ENCODE data around the gene RNF121.
A peak's percentile ranks its signal among the peaks of the same experiment; 100 is the strongest.

Gene RNF121

DNA sequence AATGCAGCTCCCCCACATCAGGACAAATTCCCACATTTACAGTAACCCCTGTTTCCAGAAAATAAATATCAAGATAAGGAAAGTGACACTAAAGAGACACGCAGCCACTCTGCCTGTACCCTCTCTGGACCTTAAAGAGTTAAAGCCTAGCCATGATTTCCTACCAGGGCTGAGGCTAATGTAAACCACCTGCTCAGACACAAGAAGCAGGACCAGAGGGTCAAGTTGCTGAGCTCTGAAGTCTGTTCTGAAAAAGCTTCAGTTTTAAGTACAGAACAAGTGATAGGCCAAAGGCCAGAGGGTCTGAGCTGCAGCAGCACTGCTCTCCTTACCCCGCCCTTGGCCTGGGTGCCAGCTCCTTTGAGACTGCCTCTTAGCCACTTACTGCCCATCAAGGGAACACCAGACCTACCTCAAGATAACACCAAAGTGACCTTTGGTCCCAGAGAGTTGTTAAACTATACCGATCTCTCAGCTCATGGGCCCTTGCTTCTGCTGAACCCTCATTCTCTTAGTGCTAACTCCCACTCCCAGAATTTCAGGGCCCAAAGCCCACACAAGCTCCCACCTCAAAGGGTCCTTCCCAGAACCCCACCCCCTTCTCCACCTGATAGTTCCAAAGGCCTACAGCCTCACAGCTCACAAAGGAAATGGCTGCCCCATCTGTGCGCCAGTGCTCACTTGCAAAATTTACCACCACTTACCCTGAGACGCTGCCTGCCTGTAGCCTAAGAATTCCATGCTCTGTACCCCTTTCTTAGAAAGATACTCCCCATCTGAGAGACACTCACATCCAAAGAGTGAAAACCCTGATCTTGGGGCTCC is 110.4 kb downstream of the RNF121 start:
- DNase-seq (ENCODE audit: low spot score): peak; percentile 48

DNA sequence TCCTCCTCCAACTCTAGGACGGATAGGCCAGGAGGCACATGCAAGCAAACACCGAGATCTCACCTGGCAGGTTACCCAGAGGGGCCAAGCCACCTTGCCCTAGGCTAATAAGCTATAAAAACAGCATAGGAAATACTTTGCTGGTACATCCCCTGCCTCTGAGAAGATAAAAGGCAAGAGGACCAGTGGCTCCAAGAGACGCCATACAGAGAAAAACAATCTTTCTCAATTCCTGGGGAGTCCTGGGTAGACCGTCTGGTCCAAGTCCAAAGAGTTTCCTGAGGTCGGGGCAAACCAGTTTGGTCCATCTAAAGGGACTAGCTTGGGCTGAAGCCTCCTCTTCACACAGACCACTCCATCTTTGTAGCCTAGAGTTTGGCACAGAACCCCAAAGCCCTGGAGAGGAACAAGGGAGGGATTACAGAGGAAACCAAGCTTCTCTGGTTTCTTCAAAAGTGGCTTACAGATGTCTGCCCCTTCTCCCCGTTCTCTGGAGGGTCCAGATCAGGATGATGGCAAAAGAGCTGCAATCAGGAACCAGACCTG is 111.1 kb downstream of the RNF121 start:
- DNase-seq (ENCODE audit: low spot score): peak; percentile 59

GRCh38 chr11:72040491-72041363 is 111.9 kb downstream of the RNF121 start:
- peak; percentile 95 for DNase-seq (ENCODE audit: low spot score)

DNA sequence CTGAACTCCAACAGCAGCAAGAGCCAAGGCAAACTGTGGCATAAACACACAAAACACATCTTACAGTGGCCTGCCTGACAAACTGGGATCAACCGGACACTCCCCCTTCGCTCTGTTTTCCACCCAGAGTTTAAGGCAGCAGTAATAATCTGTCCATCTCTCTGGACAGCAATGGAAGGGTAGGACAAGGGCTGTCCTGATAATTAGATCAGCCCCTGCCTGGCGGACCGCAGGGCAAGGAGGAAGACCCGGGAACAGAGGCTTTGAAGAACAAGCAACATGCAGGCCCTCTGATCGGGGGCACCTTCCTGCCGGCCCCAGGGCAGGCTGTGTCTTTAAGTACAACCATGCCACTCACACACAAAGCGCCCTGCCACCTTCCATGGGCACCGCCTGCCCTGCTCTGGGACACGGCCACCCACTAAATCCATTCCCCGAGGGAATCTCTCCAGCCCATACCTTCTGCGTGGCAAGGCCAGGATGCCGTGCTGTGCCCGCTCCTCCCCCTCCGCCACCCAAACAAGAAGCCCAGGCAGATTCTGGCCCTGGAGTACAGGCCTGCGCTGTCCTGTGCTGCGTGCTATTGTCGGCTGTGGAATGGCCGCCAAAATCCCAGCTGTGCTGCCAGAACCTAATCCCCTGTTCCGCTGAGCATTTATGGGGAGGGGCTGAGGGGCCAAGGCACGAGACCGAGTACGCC is 112.7 kb downstream of the RNF121 start:
- DNase-seq (ENCODE audit: low spot score): peak; percentile 89

GRCh38 chr11:72042064-72042745 is 113.4 kb downstream of the RNF121 start:
- DNase-seq (ENCODE audit: low spot score): no peak

- peak; percentile 27 for DNase-seq (ENCODE audit: low spot score)
Measured at GRCh38 chr11:72045849-72046248, 117.0 kb downstream of the RNF121 start.

Data from globus pallidus (tissue), 1 donor.